Chondrocyte (in vitro differentiated cells): ENCODE results near the gene TPST2. TPM values are rescaled to one million over a fixed set of nuclear protein-coding genes. Genes with fewer than 3 reads are reported as not detected.

Source experiments
- DNase-seq: peaks from one replicate; pipeline ENCODE4 v3.0.0; 2021; ENCODE audit warnings: mixed read lengths, low spot score
- H3K27ac Mint-ChIP-seq: one replicate; pipeline ENCODE4 v1.8.0; 2021; ENCODE audit warnings: mild to moderate bottlenecking, moderate library complexity, mixed read lengths; ENCODE audit not compliant: unreplicated experiment
- H3K27me3 Mint-ChIP-seq: 2 replicates; pipeline ENCODE4 v1.8.0; 2021; ENCODE audit warnings: low read depth, mixed read lengths
- H3K36me3 Mint-ChIP-seq: 2 replicates; pipeline ENCODE4 v1.8.0; 2021; ENCODE audit warnings: low read depth, mixed read lengths
- H3K4me1 Mint-ChIP-seq: 2 replicates; pipeline ENCODE4 v1.8.0; 2021; ENCODE audit warnings: low read depth, mild to moderate bottlenecking, mixed read lengths
- H3K4me3 Mint-ChIP-seq: one replicate; pipeline ENCODE4 v1.8.0; 2021; ENCODE audit warnings: mild to moderate bottlenecking, moderate library complexity, mixed read lengths; ENCODE audit not compliant: unreplicated experiment
- H3K9me3 Mint-ChIP-seq: 2 replicates; pipeline ENCODE4 v1.8.0; 2021; ENCODE audit warnings: low read depth, mixed read lengths
- total RNA-seq: library from RNA; stranded (reverse); gene quantifications from 3 replicates; pipeline ENCODE4 v1.2.1, GENCODE V29; 2021
- TF ChIP-seq, protein P1 (sequence below): fragments of 200-600 bp; sonication (generic); IDR thresholded peaks from 2 replicates; pipeline ENCODE4 v1.5.0; 2021; ENCODE audit warnings: antibody characterized with exemption, mild to moderate bottlenecking, moderate library complexity

TPST2 gene
- total RNA-seq, 1 donor from 2014 or later = 75.8 TPM

DNA sequence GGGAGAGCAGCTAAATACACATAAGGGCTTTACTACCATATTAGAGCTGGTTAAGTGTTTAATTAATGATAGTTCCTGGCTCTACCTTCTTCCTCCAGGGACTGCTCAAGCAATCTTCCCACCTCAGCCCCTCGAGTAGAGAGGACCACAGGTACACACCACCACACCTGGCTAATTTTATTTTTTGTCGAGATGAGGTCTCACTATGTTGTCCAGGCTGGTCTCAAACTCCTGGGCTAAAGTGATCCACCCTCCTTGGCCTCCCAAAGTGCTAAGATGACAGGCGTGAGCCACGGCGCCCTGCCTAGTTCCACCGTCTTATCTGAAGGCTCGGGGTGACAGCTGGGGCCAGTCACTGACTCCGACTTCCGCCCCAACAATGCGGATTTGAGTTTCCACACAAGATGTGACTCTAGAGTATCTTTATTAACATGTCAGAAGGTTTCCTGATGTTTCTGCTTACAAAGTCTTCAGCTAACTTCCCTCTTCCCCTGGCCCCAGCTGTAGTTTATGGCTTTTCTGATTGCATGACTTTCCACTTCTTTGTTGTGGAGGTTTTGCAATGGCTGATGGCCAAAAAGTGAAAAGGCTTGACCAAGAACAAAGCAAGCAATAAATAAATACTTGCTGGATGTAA, 16.8 kb downstream of the TPST2 start:
- H3K27ac Mint-ChIP-seq = no peak overlapping the region
- H3K27me3 Mint-ChIP-seq = no peaks in the 10 kb centered on the region
- TF ChIP-seq, protein P1, sequence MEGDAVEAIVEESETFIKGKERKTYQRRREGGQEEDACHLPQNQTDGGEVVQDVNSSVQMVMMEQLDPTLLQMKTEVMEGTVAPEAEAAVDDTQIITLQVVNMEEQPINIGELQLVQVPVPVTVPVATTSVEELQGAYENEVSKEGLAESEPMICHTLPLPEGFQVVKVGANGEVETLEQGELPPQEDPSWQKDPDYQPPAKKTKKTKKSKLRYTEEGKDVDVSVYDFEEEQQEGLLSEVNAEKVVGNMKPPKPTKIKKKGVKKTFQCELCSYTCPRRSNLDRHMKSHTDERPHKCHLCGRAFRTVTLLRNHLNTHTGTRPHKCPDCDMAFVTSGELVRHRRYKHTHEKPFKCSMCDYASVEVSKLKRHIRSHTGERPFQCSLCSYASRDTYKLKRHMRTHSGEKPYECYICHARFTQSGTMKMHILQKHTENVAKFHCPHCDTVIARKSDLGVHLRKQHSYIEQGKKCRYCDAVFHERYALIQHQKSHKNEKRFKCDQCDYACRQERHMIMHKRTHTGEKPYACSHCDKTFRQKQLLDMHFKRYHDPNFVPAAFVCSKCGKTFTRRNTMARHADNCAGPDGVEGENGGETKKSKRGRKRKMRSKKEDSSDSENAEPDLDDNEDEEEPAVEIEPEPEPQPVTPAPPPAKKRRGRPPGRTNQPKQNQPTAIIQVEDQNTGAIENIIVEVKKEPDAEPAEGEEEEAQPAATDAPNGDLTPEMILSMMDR = no peak
- no peaks in the 10 kb centered on the region for H3K9me3 Mint-ChIP-seq
- no peak for DNase-seq
- peaks cover 8% of the 10 kb centered on the region for H3K36me3 Mint-ChIP-seq
- no peak overlapping the region for H3K4me3 Mint-ChIP-seq
- peaks cover 44% of the 10 kb centered on the region for H3K4me1 Mint-ChIP-seq

DNA sequence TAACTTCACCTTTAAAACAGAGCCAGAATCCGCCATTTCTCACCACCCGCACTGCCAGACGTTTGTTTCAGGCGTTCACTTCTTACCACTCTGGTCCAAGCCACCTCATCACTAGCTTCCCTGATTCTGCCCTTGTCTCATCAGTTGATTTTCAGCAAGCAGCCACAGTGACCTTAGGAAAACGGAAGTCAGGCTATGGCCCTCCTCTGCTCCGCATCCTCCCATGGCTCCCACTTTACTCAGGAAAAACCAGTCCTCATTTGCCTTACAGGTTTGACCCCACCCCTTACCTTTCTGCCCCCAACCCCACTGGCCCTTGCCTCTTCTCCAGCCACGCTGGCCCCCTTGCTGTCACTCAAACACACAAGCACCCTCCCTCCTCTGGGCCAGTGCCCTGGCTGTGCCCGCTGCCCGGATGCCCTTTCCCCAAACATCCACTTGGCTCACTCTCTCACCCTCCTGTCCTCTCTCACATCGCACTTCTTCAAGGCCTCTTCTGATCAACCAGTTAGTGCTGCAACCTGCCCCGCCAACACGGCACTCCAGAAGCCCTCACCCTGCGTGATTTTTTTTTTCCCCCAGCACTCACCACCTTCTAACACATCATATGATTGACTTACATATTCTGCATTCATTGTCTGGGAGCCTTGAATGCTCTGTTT, 18.9 kb downstream of the TPST2 start:
- peak overlapping the region; percentile 72 for H3K27ac Mint-ChIP-seq
- peaks cover 42% of the 10 kb centered on the region for H3K4me1 Mint-ChIP-seq
- H3K27me3 Mint-ChIP-seq = no peaks in the 10 kb centered on the region
- DNase-seq = no peak
- H3K9me3 Mint-ChIP-seq = no peaks in the 10 kb centered on the region
- TF ChIP-seq, protein P1 = no peak
- no peak overlapping the region for H3K4me3 Mint-ChIP-seq
- H3K36me3 Mint-ChIP-seq = peaks cover 7% of the 10 kb centered on the region

DNA sequence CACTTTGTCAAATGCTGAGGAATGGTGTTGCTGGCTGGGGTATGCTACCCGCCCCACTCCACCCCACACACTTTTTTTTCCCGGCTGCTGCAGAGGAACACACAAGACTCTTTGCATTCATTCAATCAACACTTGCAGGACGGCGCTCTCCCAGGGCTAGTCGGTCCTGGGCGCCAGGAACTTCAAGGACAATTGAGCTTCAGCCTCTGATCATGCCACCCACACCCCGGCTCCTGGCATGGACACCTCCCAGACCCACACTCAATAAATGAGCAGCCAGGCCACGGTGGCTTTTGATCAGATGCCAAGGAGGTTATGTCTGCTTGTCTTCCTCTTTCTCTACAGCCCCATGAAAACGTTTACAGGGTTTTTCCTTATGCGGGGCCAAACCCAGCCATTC, 19.8 kb downstream of the TPST2 start:
- no peaks in the 10 kb centered on the region for H3K9me3 Mint-ChIP-seq
- H3K36me3 Mint-ChIP-seq = peaks cover 4% of the 10 kb centered on the region
- no peaks in the 10 kb centered on the region for H3K27me3 Mint-ChIP-seq
- DNase-seq = no peak
- peak overlapping the region; percentile 63 for H3K27ac Mint-ChIP-seq
- TF ChIP-seq, protein P1 = no peak
- H3K4me3 Mint-ChIP-seq = no peak overlapping the region
- H3K4me1 Mint-ChIP-seq = peaks cover 37% of the 10 kb centered on the region

DNA sequence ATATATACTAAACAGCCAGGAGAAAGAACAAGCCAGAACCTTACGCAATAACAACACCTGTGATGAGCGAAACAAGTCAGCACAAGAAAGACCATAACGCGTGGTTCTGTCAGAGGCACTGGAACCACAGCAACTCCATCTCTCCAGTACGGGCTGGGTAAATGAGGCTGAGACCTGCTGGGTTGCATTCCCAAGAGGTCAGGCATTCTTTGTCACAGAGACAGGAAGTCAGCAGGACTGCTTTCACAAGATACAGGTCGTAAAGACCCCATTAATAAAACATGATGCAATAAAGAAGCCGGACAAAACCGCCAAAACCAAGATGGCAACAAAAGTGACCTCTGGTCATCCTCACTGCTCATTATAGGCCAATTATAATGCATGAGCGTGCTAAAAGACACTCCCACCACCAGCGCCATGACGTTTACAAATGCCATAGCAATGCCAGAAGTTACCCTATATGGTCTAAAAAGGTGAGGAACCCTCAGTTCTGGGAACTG, 21.7 kb downstream of the TPST2 start:
- Mint-ChIP-seq H3K36me3 (peaks cover 9% of the 10 kb centered on the region), H3K4me3 (no peak overlapping the region), H3K27me3 (no peaks in the 10 kb centered on the region), H3K4me1 (peaks cover 34% of the 10 kb centered on the region), H3K27ac (no peak overlapping the region), H3K9me3 (no peaks in the 10 kb centered on the region)
- no peak for DNase-seq
- TF ChIP-seq, protein P1 = no peak

DNA sequence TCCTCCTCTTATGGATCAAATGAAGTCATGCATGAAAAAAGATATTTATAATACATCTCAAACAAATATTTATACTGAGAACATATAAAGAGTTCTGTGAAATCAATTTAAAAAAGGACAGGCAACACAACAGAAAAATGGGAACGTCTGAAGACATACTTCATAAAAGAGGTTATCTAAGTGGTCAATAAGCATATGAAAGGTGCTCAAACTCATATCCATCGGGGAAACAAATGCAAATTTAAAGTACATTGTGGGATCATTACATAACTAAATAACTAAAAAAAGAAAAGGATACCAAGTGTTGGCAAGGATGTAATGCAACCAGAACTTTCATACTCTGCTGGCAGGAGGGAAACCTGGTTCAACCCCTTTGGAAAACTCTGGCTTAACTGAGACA, 22.3 kb downstream of the TPST2 start:
- Mint-ChIP-seq H3K4me3 (no peak overlapping the region), H3K9me3 (no peaks in the 10 kb centered on the region), H3K4me1 (peaks cover 38% of the 10 kb centered on the region), H3K27me3 (no peaks in the 10 kb centered on the region), H3K36me3 (peaks cover 7% of the 10 kb centered on the region), H3K27ac (no peak overlapping the region)
- no peak for DNase-seq
- TF ChIP-seq, protein P1 = no peak
